DND-41 (cell line): ENCODE measurements around the gene CLEC18A.

Experiments
- EZH2 ChIP-seq: IDR thresholded peaks from 3 replicates; pipeline ENCODE4 v1.6.1; 2012; ENCODE audit warnings: borderline replicate concordance, low read depth, mild to moderate bottlenecking, moderate library complexity, low read length, inconsistent platforms; ENCODE audit not compliant: severe bottlenecking
- TF ChIP-seq, protein P1 (sequence below): IDR thresholded peaks from 2 replicates; pipeline ENCODE4 v1.5.1; 2012; ENCODE audit warnings: borderline replicate concordance, low read length, moderate library complexity, mild to moderate bottlenecking; ENCODE audit not compliant: poor library complexity, severe bottlenecking; ENCODE audit errors: extremely low read depth

DNA sequence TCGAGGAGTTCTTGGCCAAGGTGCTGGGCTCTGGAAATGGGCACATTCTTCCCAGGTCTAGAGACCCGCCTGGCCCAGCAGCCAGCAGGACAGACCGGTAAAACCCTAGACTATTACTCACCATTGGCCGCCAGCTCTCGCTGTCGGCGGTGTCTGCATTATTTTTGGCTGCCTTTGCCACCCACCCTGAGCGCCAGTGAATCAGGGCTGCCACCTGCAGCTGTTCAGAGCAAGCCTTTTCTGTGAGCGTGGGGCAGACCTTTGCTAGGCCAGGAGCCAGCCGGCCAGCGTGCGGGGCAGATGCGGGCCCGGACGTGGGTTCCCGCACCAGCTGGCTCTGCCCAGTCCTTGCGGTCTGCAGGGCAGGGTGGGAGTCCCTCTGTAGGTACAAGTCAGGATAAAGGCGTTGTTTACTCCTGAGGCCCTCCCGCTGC lies 15.8 kb upstream of the CLEC18A start:
- TF ChIP-seq, protein P1, sequence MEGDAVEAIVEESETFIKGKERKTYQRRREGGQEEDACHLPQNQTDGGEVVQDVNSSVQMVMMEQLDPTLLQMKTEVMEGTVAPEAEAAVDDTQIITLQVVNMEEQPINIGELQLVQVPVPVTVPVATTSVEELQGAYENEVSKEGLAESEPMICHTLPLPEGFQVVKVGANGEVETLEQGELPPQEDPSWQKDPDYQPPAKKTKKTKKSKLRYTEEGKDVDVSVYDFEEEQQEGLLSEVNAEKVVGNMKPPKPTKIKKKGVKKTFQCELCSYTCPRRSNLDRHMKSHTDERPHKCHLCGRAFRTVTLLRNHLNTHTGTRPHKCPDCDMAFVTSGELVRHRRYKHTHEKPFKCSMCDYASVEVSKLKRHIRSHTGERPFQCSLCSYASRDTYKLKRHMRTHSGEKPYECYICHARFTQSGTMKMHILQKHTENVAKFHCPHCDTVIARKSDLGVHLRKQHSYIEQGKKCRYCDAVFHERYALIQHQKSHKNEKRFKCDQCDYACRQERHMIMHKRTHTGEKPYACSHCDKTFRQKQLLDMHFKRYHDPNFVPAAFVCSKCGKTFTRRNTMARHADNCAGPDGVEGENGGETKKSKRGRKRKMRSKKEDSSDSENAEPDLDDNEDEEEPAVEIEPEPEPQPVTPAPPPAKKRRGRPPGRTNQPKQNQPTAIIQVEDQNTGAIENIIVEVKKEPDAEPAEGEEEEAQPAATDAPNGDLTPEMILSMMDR = no peak
- TF ChIP-seq EZH2 = no peak
